Peyer's patch (tissue), 4 donors: Measurements from ENCODE around the gene OPN4.

Experiments used
- POLR2A ChIP-seq, 2 donors: fragments of 450-650 bp; IDR thresholded peaks; one replicate each; pipeline ENCODE4 v1.5.1; 2017; ENCODE audit warnings: antibody characterized with exemption in 2 of 2, mild to moderate bottlenecking in 2 of 2, moderate library complexity in 2 of 2
- TF ChIP-seq, protein P1 (sequence below), 6 experiments: fragments of 450-650 bp in 4 of 6; fragments of 200-600 bp in 2 of 6; sonication (generic) in 1 of 6; IDR thresholded peaks; one replicate each; pipeline ENCODE4 v1.5.1; 2017 to 2019; ENCODE audit warnings: antibody characterized with exemption in 6 of 6, mild to moderate bottlenecking in 3 of 6, moderate library complexity in 1 of 6

DNA sequence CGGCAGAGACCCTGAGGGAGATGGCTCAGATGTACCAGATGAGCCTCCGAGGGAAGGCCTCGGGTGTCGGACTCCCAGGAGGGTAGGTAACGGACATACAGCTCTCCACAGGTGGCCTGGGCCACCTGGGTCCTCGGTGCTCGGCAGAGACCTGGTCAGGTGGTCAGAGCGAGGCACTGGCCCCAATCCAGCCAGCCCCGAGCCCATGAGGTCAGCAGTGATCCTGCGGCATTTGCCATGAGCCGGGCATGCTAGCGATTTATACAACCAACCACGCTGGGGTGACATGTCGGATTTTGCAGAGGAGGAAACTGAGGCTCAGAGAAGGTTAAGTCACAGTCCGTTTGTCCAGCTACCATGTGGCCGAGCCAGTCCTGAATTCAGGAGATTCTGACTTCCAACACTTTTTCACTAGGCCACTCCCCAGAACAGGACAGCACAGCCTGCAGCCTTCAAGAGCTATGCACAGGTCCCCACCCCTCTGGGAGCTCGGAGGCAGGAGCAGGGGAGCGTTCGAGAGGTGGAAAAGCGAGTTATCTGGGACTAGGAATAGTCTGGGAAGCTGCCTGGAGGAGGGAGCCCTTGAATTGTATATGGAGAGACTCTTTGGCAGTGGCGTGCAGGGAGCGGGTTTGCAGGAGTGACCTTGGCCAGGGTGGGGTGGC is 27.5 kb downstream of the OPN4 start:
- TF ChIP-seq, protein P1, sequence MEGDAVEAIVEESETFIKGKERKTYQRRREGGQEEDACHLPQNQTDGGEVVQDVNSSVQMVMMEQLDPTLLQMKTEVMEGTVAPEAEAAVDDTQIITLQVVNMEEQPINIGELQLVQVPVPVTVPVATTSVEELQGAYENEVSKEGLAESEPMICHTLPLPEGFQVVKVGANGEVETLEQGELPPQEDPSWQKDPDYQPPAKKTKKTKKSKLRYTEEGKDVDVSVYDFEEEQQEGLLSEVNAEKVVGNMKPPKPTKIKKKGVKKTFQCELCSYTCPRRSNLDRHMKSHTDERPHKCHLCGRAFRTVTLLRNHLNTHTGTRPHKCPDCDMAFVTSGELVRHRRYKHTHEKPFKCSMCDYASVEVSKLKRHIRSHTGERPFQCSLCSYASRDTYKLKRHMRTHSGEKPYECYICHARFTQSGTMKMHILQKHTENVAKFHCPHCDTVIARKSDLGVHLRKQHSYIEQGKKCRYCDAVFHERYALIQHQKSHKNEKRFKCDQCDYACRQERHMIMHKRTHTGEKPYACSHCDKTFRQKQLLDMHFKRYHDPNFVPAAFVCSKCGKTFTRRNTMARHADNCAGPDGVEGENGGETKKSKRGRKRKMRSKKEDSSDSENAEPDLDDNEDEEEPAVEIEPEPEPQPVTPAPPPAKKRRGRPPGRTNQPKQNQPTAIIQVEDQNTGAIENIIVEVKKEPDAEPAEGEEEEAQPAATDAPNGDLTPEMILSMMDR (IDR thresholded peaks at IDR 0.05) = no peak
- no peak for TF ChIP-seq POLR2A (IDR thresholded peaks at IDR 0.05)
